ENCODE results near the gene SOX10.

DNA sequence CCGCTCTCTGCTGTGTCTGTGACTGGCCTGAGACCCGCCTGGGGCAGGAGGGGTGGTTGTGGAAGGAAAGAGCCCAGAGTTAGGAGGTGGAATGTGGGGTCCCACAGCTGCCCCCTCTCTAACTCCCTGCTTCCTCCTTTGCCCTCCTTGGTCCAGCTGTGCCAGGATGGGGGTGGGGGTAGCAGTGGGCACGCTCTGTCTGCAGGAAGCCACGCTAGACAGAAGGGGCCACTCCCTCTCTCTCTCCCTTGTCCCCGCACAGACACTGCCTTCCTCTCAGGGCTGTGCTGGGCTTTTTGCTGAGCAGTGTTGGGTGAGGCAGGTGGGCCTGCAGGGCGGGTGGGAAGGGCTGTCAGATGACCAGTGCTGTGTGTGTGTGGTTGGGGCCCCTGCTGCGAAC is 2.0 kb upstream of the SOX10 start:
- TF ChIP-seq, protein P1, sequence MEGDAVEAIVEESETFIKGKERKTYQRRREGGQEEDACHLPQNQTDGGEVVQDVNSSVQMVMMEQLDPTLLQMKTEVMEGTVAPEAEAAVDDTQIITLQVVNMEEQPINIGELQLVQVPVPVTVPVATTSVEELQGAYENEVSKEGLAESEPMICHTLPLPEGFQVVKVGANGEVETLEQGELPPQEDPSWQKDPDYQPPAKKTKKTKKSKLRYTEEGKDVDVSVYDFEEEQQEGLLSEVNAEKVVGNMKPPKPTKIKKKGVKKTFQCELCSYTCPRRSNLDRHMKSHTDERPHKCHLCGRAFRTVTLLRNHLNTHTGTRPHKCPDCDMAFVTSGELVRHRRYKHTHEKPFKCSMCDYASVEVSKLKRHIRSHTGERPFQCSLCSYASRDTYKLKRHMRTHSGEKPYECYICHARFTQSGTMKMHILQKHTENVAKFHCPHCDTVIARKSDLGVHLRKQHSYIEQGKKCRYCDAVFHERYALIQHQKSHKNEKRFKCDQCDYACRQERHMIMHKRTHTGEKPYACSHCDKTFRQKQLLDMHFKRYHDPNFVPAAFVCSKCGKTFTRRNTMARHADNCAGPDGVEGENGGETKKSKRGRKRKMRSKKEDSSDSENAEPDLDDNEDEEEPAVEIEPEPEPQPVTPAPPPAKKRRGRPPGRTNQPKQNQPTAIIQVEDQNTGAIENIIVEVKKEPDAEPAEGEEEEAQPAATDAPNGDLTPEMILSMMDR (IDR thresholded peaks at IDR 0.05 in 8 of 11, conservative IDR thresholded peaks at IDR 0.05 in 3 of 11): no peak
- TF ChIP-seq POLR2A (IDR thresholded peaks at IDR 0.05): no peak

All from spleen (tissue), 7 donors.